Endometrium (tissue), 2 donors: ENCODE results near the gene GOLGA5.
"Not testable (repeated sequence)": the region's sequence is repeated elsewhere in the genome, so short reads cannot be mapped to it uniquely, and the experiment has no call there.

Experiments used
- FAIRE-seq: peaks from 2 replicates; lab custom pipeline; 2012; peaks lifted over from hg19 to GRCh38; lab: Jason Lieb, UNC
- donor health status: control.
- donor health status: control.

GOLGA5 gene, protein sequence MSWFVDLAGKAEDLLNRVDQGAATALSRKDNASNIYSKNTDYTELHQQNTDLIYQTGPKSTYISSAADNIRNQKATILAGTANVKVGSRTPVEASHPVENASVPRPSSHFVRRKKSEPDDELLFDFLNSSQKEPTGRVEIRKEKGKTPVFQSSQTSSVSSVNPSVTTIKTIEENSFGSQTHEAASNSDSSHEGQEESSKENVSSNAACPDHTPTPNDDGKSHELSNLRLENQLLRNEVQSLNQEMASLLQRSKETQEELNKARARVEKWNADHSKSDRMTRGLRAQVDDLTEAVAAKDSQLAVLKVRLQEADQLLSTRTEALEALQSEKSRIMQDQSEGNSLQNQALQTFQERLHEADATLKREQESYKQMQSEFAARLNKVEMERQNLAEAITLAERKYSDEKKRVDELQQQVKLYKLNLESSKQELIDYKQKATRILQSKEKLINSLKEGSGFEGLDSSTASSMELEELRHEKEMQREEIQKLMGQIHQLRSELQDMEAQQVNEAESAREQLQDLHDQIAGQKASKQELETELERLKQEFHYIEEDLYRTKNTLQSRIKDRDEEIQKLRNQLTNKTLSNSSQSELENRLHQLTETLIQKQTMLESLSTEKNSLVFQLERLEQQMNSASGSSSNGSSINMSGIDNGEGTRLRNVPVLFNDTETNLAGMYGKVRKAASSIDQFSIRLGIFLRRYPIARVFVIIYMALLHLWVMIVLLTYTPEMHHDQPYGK

DNA sequence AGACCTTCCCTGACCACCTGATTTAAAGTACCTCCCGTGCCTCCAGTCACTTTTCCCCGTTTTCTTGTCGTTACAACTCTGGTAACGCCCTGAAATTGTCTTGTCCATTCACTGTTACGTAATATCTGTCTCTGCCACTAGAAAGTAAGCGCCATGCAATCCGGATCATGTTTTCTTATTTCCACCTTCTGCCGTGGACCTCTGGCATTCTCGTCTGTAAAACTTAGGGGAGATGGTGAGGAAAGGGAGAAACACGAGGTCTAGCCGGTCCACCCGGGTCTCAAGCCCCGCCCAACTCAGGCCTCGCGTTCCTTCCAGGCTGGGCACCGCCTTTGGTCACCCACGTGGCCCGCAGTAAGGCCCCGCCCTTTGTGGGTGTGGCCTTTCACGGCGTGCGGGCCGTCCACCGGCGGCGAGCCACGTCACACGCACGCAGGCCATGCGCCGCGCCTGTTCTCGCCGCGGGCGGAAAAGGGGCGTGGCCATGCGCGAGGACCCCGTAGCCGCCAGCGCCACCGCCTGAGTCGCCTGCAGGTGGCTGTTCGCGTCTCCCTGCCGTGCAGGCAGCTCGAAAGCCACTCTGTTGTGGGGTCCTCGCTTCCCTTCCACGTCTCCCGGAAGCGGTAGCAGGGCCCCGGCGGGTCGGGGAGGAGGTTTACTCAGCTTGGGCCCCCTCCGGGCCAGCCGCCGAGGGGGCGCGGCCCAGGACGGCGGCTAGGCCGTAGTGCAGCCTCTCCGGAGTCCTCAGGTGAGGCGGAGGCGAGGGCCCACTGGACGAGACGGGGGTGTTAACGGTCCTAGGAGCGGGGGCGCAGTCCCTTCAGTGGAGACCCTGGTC is at the start of gene GOLGA5:
Gene GOLGA5 (plus strand): TSS at position 597 of the 838 bp plus-strand sequence. CDS start 3,133 bp downstream, outside the sequence.
- FAIRE-seq = peak; percentile 69

DNA sequence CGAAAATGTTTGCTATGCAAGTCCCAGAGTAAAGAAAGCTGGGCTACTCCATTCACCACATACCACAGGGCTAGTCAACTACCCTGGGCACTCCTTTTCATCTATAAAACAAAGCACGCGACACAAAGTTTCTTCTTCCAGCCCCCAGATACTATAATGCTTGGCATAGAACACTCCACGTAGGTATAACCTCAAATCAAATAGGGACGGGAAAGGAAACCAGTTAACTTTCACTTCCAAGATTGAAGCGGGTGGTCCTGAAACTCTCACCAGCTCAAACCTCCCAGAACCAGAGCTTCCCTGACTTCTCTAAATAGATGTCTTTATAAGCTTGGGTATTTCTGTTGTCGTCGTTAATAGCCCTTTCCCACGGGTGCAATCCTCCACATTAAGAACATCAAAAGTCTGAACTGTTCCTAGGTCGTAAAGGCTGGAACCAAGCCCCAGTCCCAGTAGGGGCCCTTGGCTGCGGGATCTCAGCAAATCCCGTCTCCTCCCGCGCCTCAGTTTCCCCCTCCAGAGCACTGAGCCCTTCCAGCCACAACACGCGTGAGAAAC is 46.3 kb upstream of the GOLGA5 start:
- no peak for FAIRE-seq

DNA sequence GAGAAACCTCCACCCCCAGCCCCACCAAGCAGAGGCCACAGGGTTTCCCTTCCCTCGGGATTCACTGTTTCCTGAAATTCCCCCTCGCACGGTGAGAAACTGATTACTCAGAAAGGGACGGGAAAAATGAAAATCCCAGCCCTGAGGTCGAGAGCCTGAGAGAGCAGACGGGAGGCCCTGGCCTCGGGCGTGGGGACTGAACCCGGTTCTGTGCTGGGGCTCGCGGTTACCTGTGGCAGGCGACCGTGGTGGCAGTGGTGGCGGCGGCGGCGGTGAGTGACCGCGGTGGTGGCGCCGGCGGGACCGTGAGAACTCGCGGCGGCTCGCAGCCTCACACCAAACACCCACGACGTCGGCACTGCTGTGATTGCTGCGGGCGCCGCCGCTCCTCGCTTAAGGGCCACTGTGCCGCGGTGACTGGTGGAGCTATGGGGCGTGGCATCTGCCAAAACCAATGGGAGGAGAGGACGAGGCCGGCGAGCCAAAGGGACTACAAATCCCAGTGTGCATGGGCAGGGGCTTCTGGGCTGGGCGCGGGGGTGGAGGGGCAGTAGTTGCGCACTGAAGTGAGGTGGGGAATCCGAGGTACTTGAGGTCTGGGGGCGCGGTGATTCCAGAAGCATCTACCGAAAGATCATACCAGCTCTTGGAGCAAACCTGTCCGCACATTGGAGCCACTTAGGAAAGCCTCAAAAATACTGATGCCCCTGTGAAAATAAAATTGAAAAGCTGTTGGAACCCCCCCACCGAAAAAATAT is 45.7 kb upstream of the GOLGA5 start, which contains the start of gene LGMN:
Gene LGMN (minus strand): TSS at position 369 of the 758 bp plus-strand sequence. CDS start 15,841 bp downstream, outside the sequence.
- FAIRE-seq = peak; percentile 21

DNA sequence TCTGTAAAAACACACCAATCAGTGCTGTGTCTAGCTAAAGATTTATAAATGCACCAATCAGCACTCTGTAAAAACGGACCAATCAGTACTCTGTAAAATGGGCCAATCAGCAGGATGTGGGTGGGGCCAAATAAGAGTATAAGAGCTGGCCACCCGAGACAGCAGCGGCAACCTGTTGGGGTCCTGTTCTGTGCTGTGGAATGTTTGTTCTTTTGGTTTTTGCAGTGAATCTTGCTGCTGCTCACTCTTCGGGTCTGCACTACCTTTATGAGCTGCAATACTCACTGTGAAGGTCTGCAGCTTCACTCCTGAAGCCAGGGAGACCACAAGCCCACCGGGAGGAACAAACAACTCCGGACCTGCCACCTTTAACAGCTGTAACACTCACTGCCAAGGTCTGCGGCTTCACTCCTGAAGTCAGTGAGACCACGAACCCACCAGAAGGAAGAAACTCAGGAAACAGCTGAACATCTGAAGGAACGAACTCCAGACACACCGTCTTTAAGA is 43.8 kb upstream of the GOLGA5 start:
- not testable (repeated sequence) for FAIRE-seq

DNA sequence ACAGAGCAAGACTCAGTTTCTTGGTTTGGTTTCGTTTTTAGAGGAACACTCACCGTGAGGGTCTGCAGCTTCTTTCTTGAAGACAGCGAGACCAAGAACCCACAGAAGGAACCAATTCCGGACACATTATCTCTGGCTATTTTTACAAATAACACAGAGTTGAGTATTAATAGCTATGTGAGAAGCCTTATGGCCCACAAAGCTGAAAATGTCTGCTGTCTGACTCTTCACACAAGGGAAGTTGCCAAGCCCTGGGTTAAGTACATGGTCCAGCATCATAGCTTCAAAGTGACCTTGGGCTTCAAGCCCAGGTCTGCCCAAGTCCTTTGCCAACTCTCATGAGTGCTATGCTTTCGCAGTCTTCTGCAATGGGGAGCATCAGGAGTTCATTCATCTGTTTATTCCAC is 43.1 kb upstream of the GOLGA5 start:
- FAIRE-seq = no peak

DNA sequence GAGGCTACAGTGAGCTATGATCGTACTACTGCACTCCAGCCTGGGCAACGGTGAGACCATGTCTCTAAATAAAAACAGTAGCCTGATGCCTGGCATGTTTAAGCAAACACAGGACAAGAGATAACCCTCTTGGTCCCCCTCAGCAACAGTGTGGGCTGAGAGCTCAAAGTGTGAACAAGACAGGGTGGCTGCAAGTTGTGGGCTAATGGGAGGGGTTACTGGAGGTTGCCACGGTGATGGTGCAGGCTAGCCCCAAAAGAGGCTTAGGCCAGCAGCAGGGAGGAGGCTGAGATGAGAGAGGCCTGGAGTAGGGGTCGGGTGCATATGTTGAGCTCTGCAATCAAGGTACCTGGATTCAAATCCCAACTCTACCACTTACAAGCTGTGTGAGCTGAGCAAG is 42.3 kb upstream of the GOLGA5 start:
- FAIRE-seq = no peak

DNA sequence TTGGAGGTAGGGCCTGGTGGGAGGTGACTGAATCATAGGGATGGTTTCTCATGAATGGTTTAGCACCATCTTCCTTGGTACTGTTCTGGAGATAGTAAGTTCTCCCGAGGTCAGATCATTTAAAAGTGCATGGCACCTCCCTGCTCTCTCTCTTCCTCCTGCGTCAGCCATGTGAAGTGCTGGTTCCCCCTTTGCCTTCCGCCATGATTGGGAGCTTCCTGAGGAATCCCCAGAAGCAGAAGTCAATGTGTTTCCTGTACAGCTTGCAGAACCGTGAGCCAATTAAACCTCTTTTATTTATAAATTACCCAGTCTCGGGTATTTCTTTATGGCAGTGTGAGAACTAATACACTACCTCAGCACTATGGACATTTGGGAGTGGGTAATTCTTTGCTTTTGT is 40.9 kb upstream of the GOLGA5 start:
- no peak for FAIRE-seq

DNA sequence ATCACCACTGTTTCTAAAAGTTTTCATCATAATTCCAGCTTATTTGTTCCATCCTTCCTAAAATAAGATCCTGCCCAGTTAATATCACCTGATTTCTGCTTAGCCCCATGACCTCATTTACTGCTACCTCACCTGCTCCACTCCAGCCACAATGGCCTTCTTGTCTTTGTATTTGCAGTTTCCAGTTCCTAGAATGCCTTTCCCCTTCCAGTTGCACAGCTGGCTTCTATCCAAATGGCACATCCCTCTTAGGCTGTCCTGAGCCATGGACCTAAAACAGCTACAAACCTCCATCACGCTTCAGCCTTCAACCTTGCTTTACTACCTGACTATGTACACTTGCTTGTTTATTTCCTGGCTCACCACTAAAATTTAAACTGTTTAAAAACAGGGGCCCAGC is 39.1 kb upstream of the GOLGA5 start:
- FAIRE-seq = no peak

DNA sequence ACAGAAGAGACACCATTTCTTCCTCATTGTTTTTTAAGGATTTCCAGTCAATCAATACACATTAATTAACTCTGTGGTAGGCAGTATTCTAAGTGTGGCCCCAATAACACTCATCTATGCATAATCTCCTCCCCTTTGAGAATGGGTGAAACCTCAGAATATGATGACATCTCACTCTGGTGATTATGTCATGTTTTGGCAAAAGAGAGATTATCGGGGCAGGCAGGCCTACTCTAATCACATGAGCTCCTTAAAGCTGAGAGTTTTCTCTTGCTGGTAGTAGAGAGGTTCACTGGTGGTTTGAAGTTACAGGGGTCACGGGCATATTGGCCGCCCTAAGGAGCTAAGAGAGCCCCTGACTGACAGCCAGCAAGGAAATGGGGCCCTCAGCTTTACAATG is 38.6 kb upstream of the GOLGA5 start:
- no peak for FAIRE-seq

DNA sequence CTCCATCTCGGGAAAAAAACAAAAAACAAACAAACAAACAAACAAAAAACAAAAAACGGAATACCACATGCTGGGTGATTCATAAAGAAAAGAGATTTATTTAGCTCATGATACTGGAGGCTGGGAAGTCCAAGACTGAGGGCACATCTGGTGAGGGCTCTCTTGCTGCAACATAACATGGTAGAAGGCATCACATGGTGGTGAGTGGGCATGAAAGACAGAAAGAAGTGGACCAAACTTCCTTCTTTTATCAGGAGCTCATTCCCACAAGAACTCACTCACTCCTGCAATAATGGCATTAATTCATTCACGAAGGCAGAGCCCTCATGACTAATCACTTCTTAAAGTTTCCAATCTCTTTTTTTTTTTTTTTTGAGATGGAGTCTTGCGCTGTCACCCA is 37.7 kb upstream of the GOLGA5 start:
- no peak for FAIRE-seq

DNA sequence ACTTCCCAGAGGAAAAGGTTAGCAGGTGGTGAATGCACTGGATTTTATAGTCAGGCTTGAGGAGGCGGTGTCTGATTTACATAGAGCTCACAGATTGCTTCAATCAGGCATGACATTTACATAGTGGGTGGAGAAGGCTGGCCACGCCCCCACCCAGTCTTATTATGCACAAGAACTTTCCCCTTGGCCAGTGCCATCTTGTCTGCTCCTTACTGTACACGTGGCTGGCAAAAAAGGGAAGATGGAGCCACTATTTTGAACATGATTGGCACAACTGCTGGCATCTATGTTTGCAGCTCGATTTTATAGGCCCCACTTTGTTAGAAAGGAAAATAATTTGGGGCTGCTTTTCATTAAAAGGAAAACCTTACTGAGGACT is 34.8 kb upstream of the GOLGA5 start:
- FAIRE-seq = no peak

DNA sequence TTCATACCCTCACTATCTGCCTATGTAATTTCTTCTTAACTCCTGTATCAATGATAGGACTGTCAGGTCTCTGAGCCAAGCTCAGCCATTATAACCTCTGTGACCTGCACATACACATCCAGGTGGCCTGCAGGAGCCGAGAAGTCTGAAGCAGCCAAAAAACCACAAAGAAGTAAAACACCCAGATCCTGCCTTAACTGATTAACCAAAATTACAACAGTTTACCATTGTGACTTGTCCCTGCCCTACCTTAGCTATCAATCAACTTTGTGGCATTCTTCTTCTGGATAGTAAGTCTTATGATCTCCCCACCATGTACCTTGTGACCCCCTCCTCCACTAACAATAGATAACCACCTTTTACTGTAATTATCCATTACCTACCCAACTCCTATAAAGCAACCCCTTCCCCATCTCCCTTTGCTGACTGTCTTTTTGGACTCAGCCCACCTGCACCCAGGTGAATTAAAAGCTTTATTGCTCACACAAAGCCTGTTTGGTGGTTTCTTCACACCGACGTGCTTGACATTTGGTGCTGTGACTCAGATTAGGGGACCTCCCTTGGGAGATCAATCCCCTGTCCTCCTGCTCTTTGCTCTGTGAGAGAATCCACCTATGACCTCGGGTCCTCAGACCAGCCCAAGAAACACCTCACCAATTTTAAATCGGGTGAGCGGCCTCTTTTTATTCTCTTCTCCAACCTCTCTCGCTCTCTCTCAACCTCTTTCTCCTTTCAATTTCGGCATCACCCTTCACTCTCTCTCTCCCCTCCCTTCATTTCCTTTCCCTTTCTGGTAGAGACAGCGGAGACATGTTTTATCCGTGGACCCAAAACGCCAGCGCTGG is 34.2 kb upstream of the GOLGA5 start:
- FAIRE-seq = no peak

DNA sequence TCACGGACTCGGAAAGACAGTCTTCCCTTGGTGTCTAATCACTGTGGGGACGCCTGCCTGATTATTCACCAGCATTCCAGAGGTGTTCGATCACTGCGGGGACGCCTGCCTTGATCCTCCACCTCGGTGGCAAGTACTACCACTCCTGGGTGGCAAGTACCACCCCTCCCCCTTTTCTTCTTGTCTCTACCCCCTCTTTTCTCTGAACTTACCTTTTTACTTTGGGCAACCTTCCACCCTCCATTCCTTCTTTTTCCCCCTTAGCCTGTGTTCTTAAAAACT is 33.6 kb upstream of the GOLGA5 start:
- FAIRE-seq = no peak

DNA sequence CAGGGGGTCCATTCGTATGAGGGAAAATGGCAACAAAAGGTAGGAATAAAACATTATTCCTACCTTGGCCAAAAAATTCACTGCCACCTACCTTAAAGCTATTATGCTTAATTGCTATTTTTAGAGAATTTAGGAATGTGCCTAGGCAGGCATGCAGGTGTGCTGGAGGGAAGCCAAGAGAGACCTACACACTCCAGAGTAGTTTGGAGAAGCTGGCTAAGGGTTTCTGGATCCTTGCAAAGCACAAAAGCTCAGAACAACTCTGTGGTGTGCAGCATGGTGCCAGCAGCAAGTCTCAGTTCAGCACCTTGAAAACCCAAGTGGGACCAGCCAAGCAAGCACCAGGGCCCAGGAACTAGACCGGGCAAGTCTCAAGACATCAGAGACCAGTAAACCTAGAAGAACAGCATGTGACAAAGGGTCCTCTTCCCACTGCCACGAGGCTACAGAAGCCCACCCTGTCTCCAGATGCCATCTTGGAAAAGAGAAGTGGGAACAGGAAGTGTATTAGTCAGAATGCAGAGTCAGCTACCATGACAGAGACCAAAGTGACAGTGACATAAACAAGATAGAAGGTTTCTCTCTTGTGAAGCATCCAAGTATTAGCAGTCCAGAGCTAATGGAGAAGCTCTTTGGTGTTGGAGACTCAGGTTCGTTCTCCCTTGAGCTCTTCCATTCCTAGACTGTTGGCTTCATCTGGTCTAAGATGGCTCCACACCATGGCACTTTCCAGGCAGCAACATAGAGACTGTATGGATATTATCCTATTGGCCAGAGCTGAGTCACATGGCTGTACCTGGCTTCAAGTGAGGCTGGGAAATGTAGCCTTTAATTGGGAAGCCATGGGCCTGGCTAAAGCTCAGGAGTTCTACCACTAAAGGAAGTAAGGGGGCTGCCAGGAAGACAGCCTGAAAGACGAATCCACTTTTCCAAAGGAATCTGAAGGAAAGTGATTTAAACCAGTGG is 30.2 kb upstream of the GOLGA5 start:
- not testable (repeated sequence) for FAIRE-seq

DNA sequence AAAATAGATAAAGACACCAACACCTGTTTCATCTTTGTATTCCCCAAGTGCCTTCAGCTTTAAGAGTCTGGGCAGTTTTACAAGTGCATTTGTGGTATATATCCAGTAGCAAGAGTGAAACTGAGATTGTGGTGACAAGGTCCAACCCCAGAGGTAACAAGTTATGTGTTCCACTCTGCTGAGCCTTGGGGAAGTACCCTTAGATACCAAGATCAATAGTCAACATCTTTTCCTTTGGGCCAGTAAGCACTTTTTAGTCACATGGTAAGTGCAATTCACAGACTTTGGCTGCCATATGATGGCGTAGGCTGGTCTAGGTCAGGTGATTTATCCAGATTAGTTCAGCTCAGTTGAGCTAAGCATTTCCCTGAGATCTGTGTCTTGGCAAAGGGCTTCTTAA is 25.9 kb upstream of the GOLGA5 start:
- FAIRE-seq = not testable (repeated sequence)

DNA sequence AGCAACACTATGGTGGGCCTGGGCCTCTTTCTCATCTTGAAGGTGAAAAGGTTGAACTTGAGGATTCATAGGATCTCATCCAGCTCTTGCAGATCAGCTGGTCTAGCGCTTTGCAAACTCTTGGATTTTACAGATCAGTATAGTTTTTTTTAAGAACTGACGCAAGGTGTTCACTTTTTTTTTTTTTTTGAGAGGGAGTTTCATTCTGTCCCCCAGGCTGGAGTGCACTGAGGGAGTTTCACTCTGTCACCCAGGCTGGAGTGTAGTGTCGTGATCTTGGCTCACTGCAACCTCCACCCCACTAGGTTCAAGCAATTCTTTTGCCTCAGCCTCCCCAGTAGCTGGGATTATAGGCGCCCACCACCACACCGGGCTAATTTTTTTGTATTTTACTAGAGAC is 25.3 kb upstream of the GOLGA5 start:
- no peak for FAIRE-seq

DNA sequence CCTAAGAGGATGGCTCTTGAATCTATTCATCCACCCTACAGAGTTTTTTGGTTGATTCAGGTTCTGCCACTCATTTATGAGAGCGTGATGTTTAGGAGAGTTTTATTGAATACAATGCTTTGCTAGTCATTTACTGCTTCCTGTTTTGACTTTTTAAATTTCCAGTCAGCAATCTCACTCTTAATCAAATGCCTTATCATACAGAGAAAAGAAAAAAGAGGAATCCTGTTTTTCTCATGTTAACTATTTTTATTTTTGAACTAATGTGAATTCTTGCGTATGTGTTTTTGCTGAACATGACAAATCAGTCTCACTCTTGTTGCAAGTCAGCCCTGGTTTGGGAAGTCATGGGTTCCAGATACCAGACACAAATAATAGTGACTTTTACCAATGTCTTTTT is 23.6 kb upstream of the GOLGA5 start:
- FAIRE-seq = no peak

DNA sequence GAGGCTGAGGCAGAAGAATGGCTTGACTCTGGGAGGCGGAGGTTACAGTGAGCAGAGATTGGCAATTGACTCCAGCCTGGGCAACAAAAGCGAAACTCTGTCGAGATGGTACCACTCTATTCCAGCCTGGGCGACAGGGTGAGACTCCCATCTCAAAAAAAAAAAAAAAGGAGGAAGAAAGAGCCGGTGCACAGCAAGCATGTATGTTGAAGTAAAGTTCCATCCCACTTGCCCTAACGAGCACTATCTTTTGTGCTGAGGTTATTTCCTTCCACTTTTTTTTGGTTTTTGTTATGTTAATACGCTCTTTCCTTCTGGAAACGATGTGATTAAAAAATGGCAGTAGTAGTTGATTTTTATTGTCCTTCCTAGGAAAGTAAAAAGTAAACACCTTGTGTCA is 19.5 kb upstream of the GOLGA5 start:
- FAIRE-seq = no peak

DNA sequence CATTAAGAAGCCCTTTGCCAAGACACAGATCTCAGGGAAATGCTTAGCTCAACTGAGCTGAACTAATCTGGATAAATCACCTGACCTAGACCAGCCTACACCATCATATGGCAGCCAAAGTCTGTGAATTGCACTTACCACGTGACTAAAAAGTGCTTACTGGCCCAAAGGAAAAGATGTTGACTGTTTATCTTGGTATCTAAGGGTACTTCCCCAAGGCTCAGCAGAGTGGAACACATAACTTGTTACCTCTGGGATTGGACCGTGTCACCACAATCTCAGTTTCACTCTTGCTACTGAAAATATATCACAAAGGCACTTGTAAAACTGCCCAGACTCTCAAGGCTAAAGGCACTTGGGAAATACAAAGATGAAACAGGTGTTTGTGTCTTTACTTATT is 18.8 kb upstream of the GOLGA5 start:
- not testable (repeated sequence) for FAIRE-seq
